ENCODE measurements around the gene RRBP1.

Gene RRBP1

DNA sequence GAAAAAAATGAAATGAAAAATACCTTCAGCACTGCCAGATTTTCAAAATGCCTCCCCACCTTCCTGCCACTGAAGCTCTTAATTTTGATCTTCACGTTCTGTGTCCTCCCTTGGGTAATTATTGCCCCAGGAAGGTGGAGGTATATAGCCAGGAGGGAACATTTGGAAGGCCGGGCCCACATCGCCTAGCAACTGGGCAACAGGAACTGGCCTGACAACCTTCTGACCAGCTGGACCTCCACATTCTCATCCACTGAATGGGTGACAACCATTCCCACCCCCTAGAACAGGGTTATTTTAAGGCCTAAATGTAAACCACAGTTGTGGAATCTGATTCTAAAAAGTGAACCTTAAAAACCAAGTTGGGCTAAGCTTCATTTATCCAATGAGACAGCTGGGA, 3.2 kb downstream of the RRBP1 start:
- TF ChIP-seq SPI1 (IDR thresholded peaks at IDR 0.05; ENCODE audit: borderline replicate concordance, low read depth) (no peak), POLR2AphosphoS5 (IDR thresholded peaks at IDR 0.05; ENCODE audit: low read depth) (no peak)
- TF ChIP-seq, protein P1, sequence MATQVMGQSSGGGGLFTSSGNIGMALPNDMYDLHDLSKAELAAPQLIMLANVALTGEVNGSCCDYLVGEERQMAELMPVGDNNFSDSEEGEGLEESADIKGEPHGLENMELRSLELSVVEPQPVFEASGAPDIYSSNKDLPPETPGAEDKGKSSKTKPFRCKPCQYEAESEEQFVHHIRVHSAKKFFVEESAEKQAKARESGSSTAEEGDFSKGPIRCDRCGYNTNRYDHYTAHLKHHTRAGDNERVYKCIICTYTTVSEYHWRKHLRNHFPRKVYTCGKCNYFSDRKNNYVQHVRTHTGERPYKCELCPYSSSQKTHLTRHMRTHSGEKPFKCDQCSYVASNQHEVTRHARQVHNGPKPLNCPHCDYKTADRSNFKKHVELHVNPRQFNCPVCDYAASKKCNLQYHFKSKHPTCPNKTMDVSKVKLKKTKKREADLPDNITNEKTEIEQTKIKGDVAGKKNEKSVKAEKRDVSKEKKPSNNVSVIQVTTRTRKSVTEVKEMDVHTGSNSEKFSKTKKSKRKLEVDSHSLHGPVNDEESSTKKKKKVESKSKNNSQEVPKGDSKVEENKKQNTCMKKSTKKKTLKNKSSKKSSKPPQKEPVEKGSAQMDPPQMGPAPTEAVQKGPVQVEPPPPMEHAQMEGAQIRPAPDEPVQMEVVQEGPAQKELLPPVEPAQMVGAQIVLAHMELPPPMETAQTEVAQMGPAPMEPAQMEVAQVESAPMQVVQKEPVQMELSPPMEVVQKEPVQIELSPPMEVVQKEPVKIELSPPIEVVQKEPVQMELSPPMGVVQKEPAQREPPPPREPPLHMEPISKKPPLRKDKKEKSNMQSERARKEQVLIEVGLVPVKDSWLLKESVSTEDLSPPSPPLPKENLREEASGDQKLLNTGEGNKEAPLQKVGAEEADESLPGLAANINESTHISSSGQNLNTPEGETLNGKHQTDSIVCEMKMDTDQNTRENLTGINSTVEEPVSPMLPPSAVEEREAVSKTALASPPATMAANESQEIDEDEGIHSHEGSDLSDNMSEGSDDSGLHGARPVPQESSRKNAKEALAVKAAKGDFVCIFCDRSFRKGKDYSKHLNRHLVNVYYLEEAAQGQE (IDR thresholded peaks at IDR 0.05; ENCODE audit: insufficient replicate concordance, low read depth) = no peak
- TF ChIP-seq, protein P2, sequence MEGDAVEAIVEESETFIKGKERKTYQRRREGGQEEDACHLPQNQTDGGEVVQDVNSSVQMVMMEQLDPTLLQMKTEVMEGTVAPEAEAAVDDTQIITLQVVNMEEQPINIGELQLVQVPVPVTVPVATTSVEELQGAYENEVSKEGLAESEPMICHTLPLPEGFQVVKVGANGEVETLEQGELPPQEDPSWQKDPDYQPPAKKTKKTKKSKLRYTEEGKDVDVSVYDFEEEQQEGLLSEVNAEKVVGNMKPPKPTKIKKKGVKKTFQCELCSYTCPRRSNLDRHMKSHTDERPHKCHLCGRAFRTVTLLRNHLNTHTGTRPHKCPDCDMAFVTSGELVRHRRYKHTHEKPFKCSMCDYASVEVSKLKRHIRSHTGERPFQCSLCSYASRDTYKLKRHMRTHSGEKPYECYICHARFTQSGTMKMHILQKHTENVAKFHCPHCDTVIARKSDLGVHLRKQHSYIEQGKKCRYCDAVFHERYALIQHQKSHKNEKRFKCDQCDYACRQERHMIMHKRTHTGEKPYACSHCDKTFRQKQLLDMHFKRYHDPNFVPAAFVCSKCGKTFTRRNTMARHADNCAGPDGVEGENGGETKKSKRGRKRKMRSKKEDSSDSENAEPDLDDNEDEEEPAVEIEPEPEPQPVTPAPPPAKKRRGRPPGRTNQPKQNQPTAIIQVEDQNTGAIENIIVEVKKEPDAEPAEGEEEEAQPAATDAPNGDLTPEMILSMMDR (IDR thresholded peaks at IDR 0.05; ENCODE audit: insufficient read depth, low read length) = no peak
- H3K4me3 ChIP-seq (replicated peaks; ENCODE audit: insufficient read depth, low read length) = no peak overlapping the region
- DNase-seq (ENCODE audit: low read depth in 1 of 2, low spot score in 1 of 2) = no peak
- H3K27ac ChIP-seq (replicated peaks) = no peak overlapping the region
- no peaks in the 10 kb centered on the region for H3K27me3 ChIP-seq (ENCODE audit: insufficient read depth, poor library complexity, severe bottlenecking)

DNA sequence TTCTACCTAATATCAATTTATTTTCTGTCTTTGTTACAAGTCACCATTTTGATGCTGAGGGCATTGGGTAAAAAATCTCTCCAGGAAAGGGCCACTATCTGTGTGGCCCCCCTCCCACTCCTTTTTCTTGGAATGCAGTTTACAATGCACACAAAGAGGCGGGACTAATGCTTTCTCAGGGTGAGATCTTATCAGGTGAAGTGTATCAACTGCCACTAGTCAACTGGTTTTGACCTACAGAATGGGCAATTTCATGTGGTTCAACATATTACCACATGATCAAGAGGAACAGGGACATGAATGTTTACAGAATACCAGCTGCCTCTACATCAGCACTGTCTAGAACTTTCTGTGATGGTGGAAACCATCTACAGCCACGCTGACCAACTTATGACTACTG, 3.7 kb downstream of the RRBP1 start:
- H3K27ac ChIP-seq (replicated peaks) = no peak overlapping the region
- TF ChIP-seq POLR2AphosphoS5 (IDR thresholded peaks at IDR 0.05; ENCODE audit: low read depth) = no peak
- TF ChIP-seq, protein P1 (IDR thresholded peaks at IDR 0.05; ENCODE audit: insufficient replicate concordance, low read depth) = no peak
- no peak for TF ChIP-seq GABPA (IDR thresholded peaks at IDR 0.05; ENCODE audit: low read depth)
- TF ChIP-seq SPI1 (IDR thresholded peaks at IDR 0.05; ENCODE audit: borderline replicate concordance, low read depth) = no peak
- TF ChIP-seq, protein P2 (IDR thresholded peaks at IDR 0.05; ENCODE audit: insufficient read depth, low read length) = no peak
- H3K27me3 ChIP-seq (ENCODE audit: insufficient read depth, poor library complexity, severe bottlenecking) = no peaks in the 10 kb centered on the region
- DNase-seq (ENCODE audit: low read depth in 1 of 2, low spot score in 1 of 2) = no peak
- no peak overlapping the region for H3K4me3 ChIP-seq (replicated peaks; ENCODE audit: insufficient read depth, low read length)

DNA sequence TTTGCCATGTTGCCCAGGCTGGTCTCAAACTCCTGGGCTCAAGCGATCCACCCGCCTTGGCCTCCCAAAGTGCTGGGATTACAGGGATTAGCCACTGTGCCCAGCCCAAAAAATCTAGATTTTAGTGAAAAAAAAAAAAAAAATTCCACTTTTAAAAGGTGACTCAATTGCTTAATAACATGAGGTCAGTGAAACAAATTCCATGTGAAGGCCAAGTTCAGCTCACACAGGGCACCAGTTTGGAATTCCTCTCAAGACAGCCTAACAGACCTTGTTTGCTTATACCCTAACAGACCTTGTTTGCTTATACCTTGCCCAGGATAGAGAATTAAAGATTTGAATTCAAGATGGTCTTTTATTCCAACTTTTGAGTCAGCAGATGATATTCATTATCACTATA, 5.1 kb downstream of the RRBP1 start:
- H3K27ac ChIP-seq (replicated peaks) = no peak overlapping the region

More for the DNA sequence above, 5.1 kb downstream of the RRBP1 start:
- DNase-seq (ENCODE audit: low read depth in 1 of 2, low spot score in 1 of 2) = no peak
- Histone ChIP-seq H3K4me3 (replicated peaks; ENCODE audit: insufficient read depth, low read length) (no peak overlapping the region), H3K27me3 (ENCODE audit: insufficient read depth, poor library complexity, severe bottlenecking) (no peaks in the 10 kb centered on the region)
- TF ChIP-seq, protein P1 (IDR thresholded peaks at IDR 0.05; ENCODE audit: insufficient replicate concordance, low read depth) = no peak

Measured in HL-60 (cell line).